HG03095 (cell line): ENCODE data around the gene MAPK9.
"Not testable (repeated sequence)": the region's sequence is repeated elsewhere in the genome, so short reads cannot be mapped to it uniquely, and the experiment has no call there.

Source experiments
- ATAC-seq: cut with Tn5 transposase; IDR thresholded peaks from one replicate; pipeline ENCODE4 v1.9.1; 2021; ENCODE audit warnings: moderate library complexity; ENCODE audit not compliant: unreplicated experiment

Gene MAPK9

DNA sequence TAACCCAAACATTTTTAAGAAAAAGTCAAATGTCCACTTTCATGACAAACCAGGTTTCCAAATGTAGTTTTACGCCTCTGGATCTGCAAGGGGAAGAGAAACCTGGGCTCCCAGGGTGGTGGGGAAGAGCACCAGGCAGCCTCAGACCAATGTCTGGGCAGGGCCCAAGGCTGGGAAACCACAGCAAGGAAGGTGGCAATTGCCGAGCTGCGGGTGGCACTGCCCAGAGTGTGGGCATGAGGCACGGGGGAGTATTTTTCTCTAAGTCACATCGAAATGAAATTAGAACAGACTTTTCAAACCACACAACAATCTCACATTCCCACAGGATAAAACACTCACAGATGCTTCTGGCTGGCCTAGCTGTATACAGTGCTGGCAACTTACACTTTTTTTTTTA lies 50.3 kb downstream of the MAPK9 start:
- ATAC-seq, result no peak

DNA sequence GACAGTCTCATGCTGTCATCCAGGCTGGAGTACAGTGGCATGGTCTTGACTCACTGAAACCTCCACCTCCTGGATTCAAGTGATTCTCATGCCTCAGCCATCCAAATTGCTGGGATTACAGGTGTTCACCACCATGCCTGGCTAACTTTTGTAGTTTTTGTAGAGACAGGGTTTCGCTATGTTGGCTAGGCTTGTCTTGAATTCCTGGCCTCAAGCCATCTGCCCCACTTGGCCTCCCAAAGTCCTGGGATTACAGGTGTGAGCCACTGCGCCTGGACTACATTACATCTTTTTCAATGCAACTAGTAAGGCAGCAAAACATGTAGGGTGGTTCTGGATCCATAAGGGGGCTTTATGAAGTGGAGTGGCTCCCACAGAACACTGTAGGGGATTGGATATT lies 53.3 kb downstream of the MAPK9 start:
- no peak for ATAC-seq

DNA sequence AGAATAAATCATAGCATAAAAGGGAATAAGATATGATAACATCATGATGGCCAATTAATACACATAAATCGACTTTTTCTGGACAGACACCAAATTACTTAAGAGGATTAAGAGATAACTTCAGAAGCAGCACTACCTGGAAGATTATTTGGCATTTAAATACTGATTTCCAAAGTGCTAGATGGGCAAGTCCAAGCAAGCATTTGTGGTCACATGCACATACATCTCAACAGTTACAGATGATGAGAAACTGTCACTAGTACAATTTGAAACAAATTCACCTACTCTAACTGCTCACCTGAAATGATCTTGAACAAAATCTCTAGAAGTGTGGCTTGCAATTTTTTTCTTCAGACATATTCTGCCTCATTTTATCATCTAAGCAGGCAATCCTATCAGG lies 56.0 kb downstream of the MAPK9 start:
- no peak for ATAC-seq

DNA sequence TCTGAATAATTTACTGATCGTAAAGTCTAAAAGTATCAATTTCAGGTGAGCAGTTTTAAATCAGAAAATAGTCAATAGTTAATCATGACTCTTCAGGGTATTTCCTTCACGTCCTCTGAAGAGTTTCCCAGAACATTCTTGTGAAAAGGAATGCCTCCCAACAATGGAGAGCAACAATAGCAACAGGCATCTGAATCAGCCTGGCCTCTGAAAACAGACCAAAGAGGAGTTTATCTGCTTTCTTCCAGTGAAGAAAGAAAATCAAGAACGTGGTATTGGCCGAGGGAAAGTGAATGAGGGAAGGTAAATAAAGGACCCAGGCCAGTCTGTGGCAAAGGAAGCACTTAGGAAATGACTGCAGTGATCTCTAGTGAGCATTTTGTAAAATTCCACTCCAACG lies 56.8 kb downstream of the MAPK9 start:
- ATAC-seq, result no peak

DNA sequence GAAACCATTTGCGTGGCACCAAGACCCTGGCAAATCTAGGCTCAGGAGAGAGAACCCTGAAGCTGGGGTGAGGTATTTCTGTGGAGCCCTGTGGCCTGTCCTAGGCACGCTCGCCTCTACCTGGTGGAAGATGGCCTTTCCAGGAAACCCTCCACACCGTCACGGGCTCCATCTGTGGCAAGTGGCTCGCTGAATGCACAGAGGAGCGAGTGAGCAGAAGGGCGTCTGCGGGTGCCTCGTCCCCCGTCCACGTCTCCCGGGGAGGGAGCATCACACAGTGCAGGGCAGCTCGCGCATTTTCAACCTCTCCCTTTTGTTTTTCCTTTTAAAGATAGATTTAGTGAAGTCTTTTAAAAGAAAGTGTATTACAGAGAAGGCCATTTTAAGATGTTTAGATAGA lies 57.6 kb downstream of the MAPK9 start:
- ATAC-seq, result no peak

DNA sequence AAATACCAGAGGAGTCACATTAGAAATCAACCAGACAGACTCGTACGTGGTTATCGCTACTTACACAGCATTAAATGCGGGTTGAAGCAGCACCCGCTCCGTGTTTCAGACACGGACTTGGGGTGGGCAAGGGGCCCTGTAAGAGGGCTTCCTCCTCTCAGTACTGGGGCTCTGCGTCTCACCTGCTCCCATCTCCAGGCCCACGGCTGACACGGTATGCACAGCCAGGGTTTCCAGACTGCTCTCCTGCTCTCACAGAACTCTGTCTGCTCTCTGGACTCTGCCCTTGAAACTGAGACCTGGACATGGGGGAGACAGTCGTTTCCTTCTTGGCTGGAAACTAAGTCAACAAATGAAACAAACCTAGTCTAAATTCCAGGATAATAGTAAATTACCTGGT lies 58.2 kb downstream of the MAPK9 start:
- no peak for ATAC-seq

DNA sequence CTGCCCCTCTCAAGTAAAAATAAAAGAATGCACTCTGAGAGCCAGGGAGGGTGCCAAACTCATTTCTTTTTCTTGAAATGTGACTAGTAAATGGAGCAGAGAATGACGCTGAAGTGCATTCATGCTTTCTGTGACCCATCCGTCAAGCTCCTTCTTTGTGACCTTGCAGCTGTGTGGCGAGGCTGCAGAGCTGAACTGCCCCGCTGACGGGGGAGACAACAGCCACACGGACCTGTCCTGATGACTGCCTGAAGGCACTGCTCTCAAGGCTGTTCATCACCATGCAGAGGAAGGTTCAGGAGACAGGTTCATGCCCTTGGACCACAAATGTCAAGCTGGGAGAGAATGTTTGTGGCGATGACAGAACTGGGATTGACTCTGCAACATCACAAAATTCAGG lies 61.9 kb downstream of the MAPK9 start:
- ATAC-seq, result no peak

DNA sequence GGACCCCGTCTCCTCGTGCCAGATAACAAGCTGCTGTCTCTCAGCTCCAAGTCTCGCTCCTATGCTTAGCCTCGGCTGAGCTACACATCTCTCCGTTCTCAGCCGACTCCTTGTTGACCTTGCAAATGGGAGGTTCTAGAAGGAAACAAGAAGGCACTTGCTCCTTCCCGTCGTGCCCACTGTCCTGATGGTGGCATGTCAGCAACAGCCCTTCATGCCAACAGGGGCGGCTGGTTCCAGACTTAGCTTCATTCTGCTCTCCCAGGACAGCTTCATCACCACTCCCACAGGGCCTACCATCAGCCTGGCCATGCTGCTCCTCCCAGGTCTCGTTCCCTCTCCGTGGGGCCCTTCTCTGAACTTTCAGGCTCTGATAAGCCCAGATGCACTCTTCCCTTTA lies 69.8 kb downstream of the MAPK9 start:
- ATAC-seq, result no peak

DNA sequence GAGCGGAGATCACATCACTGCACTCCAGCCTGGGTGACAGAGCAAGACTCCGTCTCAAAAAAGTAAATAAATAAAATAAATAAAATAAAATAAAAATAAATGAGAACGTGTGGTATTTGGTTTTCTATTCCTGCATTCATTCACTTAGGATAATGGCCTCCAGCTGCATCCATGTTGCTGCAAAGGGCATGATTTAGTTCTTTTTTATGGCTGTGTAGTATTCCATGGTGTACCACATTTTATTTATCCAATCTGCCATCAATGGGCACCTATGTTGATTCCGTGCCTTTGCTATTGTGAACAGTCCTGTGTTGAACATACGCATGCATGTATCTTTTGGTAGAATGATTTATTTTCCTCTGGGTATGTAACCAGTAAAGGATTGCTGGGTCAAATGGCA lies 74.1 kb downstream of the MAPK9 start:
- no peak for ATAC-seq

DNA sequence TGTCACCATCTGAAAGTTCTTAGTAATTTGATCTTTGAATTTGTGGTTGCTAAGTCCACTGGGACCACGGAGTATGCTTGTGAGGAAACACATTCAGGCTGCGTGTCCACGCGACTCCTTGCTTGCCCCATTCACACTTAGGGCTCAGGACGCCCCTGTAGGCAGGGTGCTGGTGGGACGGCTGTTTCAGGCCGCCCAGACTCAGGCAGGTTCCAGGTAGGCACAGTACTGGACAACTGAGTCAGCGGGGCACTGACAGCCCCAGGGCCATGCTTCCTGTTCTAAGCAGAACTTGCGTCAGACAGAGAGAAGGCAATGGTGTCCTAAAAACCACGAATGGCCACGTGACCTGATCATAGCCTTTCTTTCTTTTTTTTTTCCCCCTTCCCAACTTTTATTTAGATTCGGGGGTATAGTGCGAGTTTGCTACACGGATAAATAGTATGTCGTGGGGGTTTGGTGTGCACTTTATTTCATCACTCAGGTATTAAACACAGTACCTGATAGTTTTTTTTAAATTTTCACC lies 75.2 kb downstream of the MAPK9 start:
- no peak for ATAC-seq

DNA sequence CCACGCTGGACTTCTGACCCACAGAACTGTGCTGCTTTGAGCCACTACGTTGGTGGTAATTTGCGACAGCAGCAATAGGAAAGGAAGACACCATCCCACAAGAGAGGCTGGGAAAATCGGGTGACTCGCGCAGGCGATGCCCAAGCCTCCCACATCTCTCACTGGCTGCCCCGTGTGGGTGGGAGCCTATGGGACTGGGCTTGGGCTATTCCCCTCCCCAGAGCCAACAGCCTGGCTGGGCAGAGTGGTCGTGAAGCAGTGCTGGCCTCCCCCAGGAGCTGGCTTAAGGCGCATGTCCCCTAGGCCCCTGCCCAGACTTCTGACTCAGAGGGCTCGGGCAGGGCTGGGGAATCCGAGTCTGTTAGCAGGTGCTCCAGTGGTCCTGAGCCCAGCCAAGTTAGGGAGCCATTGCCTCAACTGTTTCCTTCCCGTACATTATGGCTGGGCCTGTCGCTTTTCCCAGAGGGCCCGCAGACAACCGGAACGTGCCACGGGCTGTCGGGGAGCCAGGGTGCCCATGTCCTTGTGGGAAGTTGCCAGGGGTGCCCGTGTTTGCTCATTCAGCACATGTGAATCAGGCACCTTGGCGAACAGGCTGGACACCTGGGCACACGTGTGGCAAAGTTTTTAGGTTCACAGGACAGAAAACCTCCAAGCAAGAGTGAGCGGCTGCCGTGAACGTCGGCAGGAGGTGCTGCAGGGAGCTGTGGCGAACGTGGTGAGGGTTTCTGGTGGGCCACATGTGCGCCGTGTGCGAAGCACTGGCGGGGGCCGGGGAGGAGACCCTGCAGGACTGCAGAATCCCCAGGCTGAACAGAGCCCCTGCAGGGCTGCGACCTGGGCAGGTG lies 75.9 kb downstream of the MAPK9 start:
- ATAC-seq, result no peak

DNA sequence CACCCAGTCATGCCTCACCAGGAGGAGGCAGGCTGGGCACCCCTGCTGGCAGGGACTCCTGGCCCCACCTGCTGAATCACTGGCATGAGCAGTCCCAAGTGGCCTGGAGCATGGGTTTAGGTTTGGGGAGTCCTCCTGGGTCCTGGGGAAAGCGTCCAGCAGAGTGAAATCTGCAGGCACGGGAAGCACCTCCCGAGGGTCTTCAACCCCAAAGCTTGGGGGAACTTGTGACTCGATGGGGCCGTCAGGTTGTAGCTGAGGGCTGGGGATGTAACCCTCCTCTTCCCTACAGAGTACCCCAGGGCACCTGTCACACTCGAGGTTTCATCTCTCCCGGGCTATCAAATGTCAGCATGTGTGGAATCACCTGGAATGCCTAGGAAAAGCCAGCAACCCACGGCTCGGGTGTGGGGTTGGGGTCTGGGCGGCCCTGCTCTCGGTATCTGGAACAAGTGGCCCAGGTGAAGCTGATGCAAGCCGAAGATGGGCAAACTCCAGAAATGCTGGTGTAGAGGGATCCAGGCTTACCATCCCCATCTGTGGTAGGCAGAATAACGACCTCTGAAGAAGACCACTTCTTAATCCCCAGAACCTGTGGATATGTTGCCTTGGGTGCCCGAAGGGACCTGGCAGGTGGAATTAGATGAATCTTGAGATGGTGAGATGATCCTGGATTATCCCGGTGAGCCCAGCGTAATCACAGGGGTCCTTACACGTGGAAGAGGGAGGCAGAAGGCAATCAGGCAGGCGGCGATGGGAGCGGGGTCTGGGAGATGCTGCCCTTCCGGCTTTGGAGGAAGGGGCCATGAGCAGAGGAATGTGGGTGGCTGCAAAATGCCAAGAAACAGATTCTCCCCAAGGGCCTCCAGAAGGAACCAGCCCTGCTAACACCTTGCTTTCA lies 76.8 kb downstream of the MAPK9 start:
- no peak for ATAC-seq

DNA sequence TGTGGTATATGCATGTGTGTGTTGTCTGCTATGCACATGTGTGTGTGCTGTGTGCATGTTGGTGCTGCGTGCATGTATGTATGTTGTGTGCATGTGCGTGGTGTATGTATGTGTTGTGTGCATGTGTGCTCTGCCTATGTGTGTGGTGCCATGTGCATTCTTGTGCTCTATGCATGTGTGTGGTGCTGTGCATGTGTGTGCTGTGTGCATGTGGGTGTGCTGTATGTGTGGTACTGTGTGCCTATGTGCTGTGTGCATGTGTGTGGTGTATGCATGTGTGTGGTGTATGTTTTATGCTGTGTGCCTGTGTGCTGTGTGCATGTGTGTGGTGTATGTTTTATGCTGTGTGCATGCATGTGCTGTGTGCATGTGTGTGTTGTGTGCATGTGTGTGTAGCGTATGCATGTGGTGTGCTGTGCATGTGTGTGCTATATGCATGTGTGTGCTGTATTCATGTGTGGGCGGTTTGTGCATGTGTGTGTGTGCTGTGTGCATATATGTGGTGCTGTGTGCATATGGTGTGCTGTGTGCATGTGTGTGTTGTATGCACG lies 78.2 kb downstream of the MAPK9 start:
- no peak for ATAC-seq

DNA sequence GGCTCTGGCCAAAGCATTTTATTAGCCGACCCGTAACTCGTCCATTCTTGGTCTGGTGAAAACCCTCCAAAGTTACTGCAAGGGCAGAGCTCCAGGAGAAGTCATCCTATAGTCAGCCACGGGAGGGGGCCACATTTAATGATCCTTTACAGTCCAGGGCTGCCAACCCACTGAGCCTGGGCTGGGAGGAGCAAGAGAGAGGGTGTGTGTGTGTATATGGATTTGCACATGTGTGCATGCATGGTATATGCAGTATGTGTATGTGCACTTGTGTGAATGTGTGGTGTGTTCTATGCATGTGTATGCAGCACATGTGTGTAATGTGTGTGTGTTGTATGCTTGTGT lies 78.7 kb downstream of the MAPK9 start:
- no peak for ATAC-seq

DNA sequence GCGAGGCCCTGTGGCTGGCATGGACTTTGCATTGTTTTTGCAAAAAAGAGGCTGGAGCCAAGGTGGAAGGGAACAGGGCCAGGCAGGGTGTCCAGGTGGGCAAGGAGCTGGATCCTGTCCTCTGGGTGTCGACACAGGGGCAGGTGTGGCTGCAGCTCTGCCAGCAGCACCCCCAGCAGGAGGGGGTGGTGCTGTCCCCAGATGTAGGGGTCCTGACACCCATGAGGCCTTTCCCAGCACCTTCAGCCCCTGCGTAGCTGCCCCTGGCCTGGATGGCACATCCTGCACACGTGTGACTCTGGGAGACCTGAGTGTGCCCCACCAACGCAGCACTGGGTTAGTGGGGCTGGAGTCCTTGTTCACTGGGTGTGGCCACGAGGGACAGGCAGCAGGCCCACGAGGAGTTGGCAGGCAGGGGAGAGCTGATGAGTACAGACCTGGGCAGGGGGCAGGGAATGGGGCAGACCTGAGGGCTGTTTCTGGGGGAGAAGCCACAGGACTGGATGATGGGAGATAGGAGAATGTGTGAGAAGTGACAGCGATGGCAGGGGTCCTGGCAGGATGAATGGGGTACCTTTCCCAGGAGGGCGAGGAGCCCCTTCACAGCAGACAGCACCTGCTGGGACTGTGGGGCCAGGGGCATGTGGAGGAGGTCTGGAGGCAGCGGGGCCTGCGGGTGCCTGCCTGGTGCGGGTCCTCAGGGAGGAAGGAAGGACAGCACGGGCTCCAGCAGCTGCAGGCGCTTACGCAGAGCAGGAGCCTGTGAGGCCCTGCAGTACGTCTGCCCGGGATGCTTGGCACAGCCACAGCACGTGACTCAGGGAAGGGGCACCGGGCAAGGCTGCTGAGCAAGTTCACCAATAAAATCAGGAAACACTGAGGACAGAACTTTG lies 79.3 kb downstream of the MAPK9 start:
- ATAC-seq, result no peak

DNA sequence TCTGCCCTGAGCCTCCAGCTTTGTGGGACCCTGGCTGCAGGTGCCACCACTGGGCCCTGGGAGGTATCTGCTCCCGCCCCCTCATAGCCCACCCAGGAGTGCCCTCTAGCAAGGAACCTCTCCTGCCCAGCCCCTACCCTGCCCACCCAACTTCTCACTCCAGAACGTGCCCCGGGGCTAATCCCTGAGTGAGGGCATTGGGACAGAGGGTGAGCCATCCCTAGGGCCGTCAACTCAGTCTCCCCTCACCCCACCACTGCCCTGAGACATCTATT lies 80.2 kb downstream of the MAPK9 start:
- ATAC-seq, result no peak

DNA sequence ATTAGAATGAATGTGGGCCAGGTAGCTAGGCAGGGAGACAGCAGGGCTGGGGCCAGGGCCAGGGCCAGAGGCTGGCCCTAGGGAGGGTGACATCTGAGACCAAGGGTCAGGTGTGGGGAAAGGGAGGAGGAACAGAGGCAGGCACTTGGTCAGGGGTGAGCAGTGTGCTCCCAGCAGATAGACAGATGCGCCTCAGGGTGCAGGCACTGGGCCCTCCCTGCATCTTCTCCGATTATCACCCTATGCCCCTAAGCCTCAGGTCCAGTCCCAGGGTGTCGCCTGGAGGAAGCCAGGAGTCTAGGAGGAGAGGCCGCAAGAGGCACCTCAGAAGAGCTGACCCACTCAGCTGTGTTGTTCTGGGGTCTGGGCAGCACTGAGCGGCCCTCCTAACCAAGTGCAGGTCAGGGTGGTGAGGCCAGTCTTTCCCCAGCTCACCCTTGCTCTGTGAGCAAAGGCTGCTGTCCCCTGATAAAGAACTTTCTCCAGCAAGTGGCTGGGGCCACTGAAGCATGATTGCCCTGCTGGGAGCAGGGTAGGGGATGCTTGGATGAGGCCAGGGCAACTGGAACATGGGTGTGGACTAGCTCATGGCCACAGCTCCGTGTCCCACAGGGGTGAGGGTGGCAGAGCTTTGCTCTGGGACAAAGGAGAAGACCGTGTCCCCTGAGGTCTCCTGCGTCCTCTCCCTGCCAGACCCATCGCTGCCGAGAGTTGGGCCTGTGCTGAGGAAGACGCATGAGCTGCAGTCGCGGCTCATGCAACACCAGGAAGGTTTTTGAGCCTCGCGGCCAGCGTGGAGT lies 80.7 kb downstream of the MAPK9 start:
- ATAC-seq, result no peak

DNA sequence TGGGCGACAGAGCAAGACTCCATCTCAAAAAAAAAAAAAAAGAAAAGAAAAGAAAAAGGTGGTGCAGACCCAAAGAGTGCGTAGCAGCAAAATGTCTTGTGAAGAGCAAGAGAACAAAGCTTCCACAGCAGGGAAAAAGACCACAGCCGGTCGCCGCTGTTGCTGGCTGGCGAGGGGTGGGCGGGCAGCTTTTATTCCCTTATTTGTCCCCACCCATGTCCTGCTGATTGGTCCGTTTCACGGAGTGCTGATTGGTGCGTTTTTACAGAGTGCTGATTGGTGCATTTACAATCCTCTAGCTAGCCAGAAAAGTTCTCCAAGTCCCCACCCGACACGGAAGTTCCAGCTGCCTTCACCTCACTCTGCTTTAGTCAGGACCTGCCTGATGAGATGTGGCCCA lies 81.8 kb downstream of the MAPK9 start:
- not testable (repeated sequence) for ATAC-seq

DNA sequence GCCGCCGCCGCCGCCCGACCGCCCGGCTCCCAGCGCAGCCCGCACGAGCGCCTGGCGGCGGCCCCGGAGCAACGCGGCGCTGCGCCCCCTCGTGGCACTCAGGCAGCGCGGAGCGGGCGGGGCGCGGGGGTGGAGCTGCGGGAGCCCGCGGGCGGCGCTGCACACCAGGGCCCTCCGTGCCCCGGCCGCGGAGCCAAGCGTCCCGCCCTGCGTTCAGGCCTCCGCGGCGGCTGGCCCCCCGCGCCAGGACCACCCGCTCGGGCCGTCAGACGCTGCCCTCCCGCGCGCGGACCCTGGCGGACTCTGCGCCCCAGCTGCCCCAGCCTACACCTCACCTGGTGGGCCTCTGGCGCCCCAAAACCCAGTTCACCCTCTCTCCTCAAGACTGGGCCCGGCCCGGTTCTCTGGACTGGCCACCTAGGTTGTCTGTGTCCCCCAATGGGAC lies 82.7 kb downstream of the MAPK9 start, which contains the start of gene RASGEF1C:
Gene RASGEF1C (minus strand): TSS at position 75 of the 445 bp plus-strand sequence. CDS start 71,159 bp downstream, outside the sequence.
- ATAC-seq, result peak; percentile 72
